GM18526 (cell line): ENCODE results near the gene SHH.

Source experiments
- POLR2A ChIP-seq: IDR thresholded peaks from 3 replicates; pipeline ENCODE4 v1.6.1; 2011; ENCODE audit not compliant: insufficient read length; ENCODE audit errors: extremely low read depth

Gene SHH

DNA sequence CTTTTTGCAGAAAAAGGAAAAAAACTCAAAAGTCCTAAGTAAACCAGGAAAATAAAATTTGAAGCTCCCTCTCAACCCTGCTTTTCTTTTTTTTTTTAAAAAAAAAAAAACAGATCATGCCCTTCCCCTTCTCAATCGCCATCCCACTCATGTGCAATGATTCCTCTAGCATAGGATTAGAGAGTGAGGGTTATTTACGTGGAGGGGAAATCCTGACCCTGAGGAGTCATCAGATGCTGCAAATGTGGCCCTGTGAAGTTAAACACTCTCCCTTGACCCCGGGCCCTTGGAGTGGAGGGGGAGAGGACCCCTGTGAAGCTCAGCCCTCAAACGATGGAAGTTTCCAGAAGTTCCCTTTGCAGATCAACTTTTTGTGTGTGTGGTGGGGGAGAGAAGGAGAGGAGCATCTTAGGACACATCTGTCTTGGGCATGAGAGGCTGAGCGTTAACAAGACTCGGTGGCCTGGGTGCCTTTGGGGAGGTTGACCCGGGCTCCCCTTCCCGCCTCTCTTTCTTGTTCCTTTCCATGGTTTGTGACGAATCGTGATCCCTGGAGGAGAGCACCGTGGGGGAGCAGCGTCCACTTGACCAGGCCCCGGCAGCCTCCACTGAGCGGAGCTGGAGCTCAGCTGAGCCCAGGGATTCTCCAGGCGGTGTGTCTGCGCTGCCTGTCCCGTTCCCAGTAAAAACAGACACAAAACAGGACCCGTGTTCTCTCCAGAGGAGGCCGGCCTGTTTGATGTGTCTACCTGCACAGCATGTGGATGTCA lies 1.5 kb upstream of the SHH start:
- TF ChIP-seq POLR2A, result no peak

DNA sequence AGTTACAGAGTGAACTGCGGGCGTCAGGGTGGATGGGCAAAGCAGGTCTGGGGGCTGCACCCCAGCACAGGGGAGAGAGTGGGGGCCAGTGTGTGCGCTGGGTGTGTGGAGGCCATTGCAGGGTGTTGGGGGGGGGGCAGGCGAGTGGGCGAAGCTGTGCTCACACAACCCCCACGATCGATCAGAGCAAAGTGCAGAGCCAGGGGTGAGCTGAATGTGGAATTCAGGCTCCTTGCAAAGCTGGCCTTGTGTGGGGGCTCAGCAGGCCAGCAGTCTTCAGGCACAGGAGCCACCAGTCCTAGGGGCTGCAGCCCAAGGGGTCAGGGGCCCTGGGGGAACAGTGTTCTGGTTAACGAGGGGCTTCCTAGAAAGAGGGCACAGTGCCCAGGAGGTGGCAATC lies 862 bp upstream of the SHH start:
- no peak for TF ChIP-seq POLR2A

DNA sequence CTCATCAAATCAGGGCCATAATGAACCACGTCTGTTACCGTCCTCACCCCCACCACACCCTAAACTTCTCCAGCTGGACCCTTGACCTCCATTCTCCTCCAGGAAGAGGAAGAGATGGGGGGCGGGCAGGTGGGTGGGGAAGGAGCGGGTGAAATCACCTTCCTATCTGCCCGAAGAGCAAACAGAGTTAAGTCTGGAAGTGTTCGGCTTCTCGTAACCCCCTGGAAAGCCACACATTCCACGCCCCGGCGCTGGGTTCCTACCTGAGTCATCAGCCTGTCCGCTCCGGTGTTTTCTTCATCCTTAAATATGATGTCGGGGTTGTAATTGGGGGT lies 736 bp downstream of the SHH start:
- no peak for TF ChIP-seq POLR2A

DNA sequence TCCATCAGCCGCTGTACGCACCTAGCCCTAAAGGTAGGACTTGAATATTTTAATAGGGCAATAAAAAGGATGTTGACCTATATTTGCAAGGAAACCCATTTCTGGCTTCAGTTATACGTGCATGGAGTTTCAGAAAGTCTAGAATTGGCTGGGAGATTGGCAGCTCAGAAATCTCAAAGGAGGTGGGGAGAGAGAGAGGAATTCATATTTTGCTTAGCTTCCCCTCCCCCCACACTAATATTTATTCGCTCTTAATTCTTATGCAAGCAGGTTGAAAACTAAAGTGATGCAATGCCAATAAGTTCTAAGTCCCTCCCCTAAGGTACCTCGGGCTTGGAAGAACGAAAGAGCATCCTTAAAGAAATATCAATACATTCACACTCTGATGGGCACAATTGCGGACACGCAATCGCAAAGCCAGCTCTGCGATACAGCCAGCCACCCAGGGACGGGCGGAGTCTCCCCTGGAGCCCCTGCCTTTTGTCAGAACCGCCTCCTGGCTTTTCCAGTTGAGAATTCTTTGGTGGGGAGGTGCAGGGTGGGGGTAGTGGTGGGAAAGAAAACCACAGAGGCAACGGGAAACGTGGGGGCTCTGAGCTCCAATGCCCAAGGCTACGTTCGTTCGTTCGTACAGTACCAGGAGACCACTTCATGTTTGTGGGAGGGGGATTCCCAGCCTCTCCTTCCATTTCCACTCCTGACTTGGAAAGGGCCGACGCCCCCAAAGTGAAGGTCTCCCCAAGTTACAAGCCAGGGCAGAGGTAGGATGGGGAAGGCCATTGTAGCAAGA lies 1.3 kb downstream of the SHH start:
- TF ChIP-seq POLR2A, result no peak

DNA sequence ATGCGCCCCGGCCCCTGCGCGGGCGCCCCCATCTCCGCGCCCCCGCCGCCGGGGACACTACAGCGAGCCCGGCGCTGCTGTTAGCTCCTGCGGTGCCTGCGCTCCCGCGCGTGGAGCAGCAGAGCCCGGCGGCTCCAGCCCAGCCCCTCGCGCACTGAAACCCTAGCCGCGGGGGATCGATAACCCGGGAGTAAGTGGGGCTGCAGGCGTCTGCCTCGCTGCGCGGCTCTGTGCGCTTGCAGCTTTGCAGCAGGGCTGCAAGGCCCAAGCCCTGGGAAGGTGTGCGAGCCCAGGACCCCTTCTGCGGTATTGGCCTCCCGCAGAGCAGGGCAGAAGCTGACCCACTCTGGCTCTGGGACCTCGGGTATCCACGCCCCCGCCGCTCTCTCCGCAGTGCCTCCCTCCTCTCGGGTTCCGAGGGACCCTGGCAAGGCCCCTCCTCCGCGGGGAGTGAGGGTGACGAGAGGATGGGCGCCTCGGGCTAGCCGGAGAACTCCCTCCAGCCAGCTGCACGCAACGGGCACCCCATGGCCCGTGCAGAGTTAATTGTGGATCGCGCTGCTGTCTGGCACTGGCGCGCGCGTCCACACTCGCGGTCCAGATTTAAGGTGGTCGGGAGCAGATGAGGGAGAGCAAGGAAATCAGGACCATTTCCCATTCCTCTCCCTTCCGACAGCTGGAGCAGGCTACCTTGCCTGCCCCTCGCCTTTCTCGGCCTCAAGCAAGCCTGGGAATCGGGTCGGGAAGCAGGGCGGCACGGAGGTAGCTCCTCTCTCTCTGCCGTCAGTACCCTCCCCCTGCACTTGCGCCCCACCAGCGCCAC lies 2.1 kb downstream of the SHH start:
- TF ChIP-seq POLR2A, result no peak

DNA sequence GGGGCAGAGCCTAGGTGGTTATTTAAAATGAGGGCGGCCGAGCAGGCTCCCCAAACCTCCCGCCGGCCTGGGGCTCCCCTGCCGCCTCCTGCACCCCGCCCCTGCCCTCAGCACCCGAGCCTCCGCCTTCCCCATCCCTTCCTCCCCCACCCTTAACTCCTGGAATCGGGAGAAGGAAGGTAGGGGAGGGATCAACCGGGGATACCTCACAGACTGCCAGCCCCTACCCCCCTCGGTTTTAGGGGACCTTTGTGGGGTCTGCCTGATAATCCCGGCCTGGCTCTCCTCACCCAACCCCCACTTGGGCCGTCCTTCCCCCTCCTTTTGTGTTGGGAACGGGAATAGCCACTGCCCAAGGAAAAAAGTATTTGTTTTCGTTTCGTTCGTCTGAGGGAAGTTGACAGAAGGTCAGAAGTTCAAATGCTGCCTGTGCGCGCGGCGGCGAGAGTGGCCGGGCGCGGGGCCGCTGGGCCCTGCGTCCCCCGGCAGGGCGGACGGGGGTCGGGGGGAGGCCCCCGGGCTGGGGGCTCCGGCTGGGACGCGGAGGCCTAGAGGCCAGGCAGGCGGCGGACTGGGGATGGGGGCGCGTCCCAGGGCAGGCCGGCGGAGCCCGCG lies 2.8 kb downstream of the SHH start:
- TF ChIP-seq POLR2A, result no peak

DNA sequence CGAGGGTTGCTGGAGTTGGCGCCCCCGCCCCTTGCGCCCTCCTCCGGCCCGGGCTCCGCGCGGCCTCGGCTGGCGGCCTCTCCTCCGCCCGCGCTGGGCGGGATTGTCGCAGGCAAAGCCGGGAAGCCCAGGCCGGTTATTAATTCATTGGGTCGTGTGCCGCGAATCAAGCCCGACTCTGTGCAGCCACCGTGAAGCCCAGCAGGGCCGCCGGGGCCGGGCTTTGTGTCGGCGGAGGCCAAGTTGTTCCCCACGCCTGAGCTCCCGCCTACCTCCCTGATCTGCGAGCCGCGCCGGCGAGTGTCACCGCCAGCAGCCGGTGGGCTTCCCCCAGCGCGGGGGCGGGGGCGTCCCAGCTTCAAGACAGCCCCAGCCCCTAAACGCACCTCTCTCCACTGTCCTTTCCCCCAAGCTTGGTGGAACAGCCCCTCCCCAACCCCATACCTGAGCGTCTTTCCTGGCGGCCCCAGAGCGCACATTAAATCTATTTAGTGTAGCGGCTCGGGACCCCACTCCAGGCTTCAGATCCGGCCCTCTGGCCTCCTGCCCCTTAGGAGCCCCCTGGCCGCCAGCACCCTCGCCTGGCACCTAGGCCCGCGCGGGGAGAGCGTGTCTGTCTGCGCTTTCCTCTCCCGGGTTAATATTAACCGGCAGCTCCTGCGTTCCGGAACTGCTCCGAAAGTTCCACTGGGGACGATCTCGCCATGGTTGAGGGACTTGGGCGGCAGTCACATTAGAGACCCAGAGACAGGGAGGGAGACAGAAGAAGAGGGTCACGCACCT lies 3.5 kb downstream of the SHH start:
- TF ChIP-seq POLR2A, result no peak

DNA sequence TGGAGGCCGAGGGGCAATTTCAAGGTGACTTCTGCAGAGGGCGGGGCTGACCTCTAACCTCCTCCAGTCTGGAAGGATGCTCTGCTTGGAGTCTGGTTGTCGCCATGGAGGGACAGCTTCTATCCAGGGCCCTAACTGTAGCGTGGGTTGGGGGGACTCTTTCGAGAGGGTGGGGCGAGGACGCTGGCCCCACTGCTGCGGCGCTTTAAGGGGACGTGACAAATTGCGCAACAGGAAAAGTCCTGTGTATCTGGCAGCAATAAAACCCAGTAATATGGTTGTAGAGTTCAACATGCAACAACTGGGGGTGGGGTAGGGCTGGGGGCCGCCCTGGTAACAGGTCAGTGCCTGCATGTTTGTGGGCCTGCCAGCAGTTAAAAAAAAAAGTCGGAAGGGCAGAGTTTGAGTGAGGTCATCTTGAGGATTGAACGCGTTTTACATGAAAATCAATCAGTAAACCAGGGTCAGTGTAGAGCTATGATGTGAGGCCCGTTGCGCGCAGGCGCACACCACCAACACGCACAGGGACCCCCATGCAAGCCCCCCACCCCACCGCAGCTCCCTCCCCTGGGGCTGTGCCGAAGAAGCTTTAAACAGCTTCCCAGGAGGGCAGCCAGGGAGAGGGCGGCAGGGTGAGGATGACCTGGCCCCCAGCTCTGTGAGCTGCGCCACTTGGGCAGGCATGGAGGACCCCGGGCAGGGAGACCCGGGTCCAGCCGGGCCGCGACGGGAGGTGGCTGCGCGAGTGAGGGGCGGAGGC lies 4.3 kb downstream of the SHH start:
- TF ChIP-seq POLR2A, result no peak

DNA sequence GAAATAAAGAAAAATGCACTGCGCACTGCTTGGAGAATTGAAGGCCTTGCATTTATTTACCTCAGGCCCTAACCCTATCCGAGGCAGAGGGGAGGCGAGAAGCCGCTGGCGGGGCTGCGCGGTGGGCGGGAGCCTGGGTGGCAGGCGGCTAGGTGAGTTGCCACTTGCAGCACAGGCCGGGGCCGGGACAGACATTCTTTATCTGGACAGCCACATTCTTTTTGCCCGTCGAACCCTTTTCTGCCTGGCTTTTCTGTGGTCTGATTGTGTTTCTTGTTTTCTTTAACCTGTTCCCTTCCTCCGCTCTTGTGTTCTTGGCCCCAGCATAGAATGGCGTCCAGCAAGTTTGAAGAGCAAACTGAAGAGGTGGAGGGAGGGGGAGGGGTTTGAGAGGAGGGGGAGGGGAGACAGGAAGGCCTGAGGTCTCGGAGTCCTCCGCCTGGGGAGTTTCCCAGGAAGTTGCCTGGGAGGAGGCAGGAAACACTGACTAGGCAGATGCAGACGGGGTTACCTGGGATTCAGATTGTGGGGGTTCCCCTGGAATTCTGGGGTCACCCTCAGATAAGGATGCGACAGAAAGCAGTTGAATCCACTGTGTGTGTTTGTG lies 5.1 kb downstream of the SHH start:
- no peak for TF ChIP-seq POLR2A

DNA sequence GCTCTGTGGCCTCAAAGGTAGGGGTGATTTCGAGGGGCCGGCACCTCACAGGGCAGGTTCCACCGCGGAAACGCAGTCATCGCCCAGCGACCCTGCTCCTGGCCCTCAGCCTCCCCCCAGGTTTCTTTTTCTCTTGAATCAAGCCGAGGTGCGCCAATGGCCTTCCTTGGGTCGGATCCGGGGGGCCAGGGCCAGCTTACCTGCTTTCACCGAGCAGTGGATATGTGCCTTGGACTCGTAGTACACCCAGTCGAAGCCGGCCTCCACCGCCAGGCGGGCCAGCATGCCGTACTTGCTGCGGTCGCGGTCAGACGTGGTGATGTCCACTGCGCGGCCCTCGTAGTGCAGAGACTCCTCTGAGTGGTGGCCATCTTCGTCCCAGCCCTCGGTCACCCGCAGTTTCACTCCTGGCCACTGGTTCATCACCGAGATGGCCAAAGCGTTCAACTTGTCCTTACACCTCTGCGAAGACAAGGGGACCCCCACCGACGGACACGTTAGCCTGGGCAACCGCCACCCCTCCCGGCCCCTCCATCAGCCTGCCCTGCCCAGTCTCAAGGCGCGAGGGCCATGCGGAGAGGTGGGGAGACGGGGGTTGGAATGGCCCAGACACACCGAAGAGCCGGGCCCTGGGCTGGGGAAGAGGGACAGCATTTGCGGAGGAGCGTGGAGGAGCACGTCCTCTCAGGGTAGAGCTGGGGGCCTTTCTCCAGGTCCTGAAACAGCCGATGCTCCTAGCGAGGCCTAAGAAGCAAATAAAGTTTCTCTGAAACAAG lies 6.0 kb downstream of the SHH start:
- no peak for TF ChIP-seq POLR2A

DNA sequence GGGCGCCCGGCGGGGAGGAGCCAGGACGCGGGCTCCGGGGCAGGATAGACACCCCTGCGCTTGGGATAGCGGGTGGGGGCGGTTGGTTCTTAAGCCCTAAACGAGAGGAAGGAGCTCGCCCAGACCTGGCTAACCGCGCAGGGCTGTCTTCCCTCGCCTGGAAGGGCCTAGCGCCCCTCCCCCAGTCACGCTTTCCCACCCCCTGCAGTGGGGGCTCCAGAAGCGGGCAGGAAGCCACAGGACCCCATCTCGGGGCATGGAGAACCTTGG lies 6.5 kb downstream of the SHH start:
- TF ChIP-seq POLR2A, result no peak

DNA sequence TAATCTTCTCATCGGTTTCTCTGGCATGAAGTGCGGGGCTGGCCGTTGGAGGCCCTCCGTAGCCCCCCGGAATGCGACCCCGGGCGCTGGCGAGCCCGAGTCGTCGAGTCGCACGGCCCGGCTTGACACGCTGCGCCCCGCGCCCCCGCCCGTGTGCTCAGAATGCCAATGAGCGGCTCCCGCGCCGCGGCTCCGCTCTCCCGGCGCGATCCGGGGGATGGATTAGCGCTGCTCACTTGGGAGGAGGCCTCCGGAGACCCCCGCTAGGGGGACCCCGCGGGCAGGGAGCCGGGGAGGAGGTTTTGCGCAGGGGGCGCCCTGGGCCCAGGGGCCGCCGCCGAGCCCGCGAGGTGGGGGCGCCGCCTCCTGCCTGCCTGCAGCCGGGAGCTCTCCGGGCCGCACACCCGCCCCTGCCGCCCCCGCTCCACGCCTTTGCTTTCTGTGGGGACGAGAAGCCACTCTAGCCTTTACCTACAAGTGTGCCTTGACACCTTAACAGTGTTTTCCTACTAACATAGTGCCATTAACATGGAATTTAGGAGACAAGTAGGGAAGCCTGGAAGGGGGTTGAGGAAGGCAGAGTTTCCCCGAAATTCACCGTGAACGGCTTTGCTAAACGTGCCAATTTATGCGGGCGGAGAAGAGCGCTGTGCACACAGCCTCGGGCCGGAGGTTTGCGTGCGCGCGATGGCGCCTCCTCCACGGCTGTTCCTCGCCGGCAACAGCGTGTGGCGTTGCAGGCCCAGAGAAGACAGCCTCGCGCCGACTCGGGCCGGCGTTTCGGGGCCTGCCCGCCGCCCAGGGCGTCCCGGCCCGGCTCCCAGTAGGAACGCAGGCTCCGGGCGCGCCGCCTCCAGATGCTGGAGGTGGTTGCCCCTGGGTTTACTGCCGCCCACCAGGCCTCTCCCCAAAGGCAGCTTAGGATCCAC lies 7.1 kb downstream of the SHH start:
- no peak for TF ChIP-seq POLR2A

DNA sequence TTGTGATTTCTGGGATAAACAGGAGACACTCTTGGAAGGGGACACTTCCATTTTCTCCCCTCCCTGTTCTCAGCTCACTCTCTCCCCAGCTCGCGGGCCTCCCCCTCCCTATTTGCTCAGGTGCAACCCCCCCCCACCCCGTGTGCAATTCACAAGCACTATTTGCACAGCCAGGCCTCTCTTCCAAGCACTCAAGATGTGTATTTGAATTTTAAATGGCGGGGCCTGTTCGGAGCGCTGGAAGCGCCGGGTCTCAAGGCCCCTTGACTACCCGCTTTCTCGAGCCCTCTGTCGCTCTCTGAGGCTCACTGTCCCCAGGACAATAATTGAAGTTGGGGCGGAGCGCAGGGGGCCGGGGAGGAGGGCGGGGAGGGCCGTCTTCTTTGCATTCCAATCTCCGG lies 7.8 kb downstream of the SHH start:
- TF ChIP-seq POLR2A, result no peak
